Activated T-cell treated with anti-CD3 and anti-CD28 coated beads for 24 hours (primary cell): ENCODE data around the gene JARID2.

Experiments
- DNase-seq: peaks from one replicate; pipeline ENCODE4 v3.0.0-alpha.2; 2020; ENCODE audit warnings: low read depth

JARID2 gene

DNA sequence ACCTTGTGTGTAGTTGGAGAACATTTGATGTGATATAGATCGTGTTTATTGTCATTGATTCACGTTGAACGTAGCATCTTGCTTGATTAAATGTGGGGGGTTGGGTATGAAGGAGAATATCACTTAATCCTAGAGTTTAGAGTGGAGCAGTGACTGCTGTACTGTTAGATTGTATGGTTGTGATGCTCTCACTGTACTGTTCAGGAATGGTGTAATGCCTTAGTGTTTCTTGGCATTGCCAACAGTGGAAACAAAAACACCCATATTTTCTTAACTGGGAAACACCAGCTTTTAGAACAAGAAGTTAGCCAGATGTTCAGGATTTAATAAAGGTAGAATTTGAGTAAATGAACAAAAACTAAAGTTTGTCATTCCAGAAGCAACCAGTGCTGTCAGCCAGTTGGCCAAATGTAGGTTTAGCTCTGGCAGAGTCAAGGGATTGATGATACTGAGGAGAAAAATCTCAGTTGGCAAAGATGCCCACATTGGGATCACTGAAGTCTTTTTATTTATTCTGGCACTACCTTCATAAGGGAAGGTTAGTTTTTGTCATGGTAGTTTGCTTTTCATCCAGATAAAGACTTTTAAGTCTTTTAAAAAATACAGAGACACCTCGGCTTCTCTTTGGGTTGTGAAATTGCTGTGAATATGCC lies 129.9 kb downstream of the JARID2 start:
- DNase-seq: no peak

GRCh38 chr6:15376900-15377487 lies 131.1 kb downstream of the JARID2 start:
- DNase-seq: no peak

DNA sequence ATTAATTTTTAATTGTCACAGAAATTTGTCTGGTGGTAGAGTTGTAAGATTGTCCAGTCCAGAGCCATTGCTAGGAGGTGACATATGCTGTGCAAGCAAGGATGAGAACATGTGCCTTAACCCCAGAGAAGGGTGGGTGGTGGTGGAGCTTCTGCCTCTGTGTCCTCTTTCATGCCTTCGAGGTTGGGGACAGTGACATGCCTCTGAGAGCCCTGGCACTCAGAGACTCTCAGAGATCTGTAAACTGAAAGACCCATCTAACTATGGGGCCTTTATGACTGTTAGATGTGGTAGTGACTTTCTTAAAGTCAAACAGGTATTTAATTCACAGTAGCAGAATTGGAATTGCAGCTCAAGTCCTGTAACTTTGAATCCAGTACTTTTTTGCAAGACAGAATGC lies 132.4 kb downstream of the JARID2 start:
- DNase-seq: no peak

DNA sequence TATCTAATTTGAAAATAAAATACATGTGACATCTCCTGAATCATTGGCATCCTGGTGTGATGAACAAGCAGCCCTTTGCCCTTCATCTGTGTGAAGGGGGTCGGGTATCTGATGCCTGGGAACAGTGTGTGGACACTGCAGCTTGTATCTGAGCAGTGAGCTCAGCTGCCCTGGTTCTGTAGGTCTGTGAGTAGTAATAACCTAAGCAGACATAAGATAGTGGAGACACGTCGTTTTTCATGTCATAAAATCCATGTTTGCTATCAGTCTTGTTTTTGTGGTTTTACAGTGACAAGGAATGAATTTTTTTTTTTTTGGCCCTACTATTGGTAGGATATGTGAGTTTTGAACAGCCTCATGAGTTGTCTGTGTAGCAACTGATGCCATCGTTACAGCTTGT lies 133.0 kb downstream of the JARID2 start:
- DNase-seq: no peak

- DNase-seq: no peak
These were observed 134.5 kb downstream of the JARID2 start for GRCh38 chr6:15380351-15380750.

- DNase-seq: no peak
These were observed 136.2 kb downstream of the JARID2 start for GRCh38 chr6:15382089-15382488.

DNA sequence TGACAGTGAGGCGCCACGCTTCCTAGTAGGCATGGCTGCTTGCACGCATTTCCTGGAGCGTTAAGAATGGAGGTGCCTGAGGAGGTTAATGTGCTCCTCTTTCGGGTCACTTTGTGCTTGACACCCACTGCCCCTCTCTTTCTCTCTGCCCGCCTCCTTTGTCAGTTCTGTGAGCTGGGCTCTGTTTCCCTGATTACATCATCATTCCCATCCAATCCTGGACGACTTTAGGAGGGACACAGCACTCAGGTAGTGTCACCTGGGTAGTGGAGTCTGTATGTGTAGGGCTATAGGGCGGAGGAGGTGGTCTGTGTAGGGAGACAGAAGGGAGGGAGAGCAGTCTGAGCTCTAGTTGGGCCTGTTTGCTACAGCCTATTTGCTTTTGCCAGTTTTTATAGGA lies 136.8 kb downstream of the JARID2 start:
- no peak for DNase-seq

DNA sequence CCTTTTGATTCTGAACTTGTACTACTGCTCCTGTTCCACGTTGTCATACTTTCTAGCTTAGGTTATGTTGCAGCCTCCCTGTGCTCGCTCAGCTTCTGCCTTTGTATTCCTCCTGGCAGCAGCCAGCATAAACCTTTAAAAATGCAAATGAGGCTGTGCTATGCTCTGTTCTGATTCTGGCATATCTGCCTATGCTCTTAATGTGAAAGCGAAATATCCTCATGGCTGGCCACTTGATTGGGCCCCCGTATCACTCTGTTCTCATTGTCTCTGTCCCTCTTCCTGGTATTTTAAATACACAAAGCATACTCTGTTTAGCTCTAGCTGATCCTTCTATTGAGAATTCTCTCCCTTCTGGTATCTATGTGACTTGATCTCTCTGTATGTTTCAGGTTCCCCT lies 139.0 kb downstream of the JARID2 start:
- no peak for DNase-seq

DNA sequence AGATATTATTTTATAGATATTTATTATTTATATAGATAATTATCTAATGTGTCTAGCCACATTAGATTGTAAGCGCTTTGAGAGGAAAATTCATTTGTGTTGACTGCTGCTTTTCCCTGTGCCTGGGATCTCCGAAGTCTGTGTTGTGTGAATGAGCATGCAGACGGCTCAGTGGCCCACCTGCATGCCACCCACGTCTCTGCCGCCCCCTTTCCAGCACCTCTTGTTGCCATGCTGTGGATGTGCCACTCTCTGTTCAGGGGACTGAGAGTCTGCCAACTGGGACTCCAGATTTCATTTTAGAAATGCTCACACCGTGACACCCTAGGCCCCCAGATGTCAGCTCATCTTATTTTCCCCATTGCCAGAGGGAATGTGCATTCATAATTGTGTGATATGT lies 139.7 kb downstream of the JARID2 start:
- no peak for DNase-seq

- no peak for DNase-seq
These were observed 140.4 kb downstream of the JARID2 start for GRCh38 chr6:15386110-15386755.

- DNase-seq: no peak
These were observed 140.9 kb downstream of the JARID2 start for GRCh38 chr6:15386756-15387112.

- no peak for DNase-seq
These were observed 141.2 kb downstream of the JARID2 start for GRCh38 chr6:15387118-15387517.

DNA sequence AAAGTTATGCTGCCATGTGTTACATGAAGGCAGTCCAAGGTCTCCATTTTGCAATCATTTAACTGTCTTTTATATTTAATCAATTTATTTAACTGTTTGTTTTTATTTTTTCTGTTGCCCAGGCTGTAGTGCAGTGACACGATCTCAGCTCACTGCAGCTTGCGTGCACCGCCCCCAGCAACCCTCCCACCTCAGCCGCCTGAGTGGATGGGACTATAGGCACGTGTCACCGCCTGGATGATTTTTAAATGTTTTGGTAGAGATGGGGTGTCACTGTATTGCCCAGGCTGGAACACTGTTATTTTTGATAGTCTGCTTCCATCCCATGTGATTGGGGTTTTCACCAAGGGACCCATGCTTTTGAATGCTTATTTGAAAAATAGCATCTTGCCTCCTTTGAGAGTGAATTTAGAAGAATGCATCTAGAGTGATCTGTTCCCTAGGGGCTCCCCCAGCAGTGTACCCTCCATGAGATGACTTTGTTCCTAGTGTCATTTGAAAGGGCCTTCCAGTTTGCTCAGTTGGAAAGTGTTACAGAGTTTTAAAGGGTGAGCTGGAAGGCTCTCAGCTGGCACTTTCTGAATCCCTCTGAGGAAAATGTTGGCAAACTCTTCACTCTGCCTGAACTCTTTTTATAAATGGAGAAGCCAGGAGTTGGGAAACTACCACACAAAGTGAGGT lies 143.4 kb downstream of the JARID2 start:
- no peak for DNase-seq

DNA sequence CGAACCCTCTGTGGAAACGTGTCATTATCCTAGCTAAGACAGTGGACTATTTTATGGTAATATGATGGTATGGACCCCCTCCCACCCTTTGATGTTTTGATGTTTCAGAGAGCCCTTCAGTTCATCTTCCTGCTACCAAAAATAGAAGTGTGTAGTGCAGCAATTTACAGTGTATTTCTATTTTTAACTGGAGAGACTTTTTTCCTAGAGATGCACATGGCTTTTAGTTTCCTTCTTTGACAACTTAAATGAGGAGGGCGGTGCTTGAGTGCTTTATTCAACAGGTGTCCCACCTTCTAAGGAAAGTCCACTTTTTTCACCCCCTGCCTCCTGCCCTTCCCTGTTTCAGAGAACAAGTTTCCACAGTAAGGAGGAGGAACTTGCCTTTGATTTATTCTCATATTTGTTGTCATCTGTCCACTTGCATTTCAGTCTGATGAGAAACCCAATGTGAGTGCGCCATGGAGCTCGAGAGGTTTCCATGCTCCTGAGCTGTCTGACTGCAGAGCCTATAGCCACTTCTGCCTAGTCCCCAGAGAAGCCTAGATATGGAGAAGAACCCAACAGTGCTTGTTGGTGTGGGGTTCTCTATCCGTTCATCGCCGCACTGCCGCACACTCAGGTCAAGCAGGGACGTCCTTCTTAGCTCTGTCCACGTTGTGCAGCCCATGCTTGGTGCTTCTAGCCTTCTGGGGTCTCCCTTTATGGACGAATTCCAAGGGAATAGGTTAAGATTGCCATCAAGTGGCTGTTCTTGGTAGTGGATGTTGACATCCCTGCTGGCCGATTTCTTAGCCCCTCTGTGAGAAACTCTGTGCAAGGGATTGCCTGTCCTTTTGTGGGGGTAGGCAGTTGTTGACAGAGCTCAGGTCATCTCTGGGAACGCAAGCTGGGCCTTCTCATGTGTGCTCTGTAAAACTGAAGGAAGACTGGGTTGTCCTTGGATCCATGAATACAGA lies 144.2 kb downstream of the JARID2 start:
- no peak for DNase-seq

GRCh38 chr6:15391500-15391899 lies 145.6 kb downstream of the JARID2 start:
- no peak for DNase-seq

- DNase-seq: no peak
These were observed 146.3 kb downstream of the JARID2 start for GRCh38 chr6:15392182-15392581.

DNA sequence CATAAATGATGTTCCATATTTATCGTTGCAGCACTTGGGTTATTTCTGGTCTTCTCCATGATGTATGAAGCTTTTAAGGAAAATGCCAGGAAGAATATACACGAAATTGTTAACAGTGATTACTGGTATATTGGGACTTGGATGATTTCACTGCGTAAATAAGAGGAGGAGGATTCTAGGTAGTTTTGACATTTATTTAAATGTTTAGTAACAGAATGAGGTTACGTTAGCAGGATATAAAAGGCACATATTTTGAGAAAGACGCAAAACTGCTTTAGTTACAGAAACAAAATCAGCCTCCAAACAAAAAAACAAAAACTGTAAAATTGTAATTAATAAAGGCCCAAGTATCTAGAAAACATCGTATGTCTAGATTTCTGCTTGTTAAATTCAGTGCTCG lies 147.7 kb downstream of the JARID2 start:
- no peak for DNase-seq

- DNase-seq: no peak
These were observed 149.2 kb downstream of the JARID2 start for GRCh38 chr6:15395087-15395486.

- DNase-seq: no peak
These were observed 150.9 kb downstream of the JARID2 start for GRCh38 chr6:15396808-15397207.

- no peak for DNase-seq
These were observed 152.9 kb downstream of the JARID2 start for GRCh38 chr6:15398633-15399275.

GRCh38 chr6:15399641-15400470 lies 154.0 kb downstream of the JARID2 start:
- DNase-seq: no peak
